Activated CD8-positive, alpha-beta memory T cell treated with anti-CD3 and anti-CD28 coated beads, Interleukin-2, amount 10 ng/mL, durations not matched to agents 7 days and 5 days (primary cell): ENCODE data around the gene STING1. TPM values are rescaled to one million over a fixed set of nuclear protein-coding genes. Genes with fewer than 3 reads are reported as not detected.
"Not testable (repeated sequence)": the region's sequence is repeated elsewhere in the genome, so short reads cannot be mapped to it uniquely, and the experiment has no call there.

Source experiments
- ATAC-seq: fragments of 150-1000 bp; cut with Tn5 transposase; one replicate; pipeline ENCODE4 v1.10.0; 2021; ENCODE audit warnings: moderate library complexity
- CTCF ChIA-PET: fragments of 350-600 bp; sonication (Branson Sonifier 250); formaldehyde crosslinking; loops from one replicate; lab custom pipeline; 2021; ENCODE audit warnings: antibody characterized with exemption; lab: Charles Lee
- DNase-seq: peaks from one replicate; pipeline ENCODE4 v3.0.0-alpha.2; 2020
- H3K27ac Mint-ChIP-seq: one replicate; pipeline ENCODE4 v1.8.0; 2021; ENCODE audit warnings: mild to moderate bottlenecking, mixed read lengths
- H3K27me3 Mint-ChIP-seq: one replicate; pipeline ENCODE4 v1.8.0; 2021; ENCODE audit warnings: mixed read lengths
- H3K36me3 Mint-ChIP-seq: one replicate; pipeline ENCODE4 v1.8.0; 2021; ENCODE audit warnings: mild to moderate bottlenecking, mixed read lengths
- H3K4me1 Mint-ChIP-seq: one replicate; pipeline ENCODE4 v1.8.0; 2021; ENCODE audit warnings: mixed read lengths
- H3K4me3 Mint-ChIP-seq: one replicate; pipeline ENCODE4 v1.8.0; 2021; ENCODE audit warnings: mild to moderate bottlenecking, moderate library complexity, mixed read lengths
- H3K9me3 Mint-ChIP-seq: one replicate; pipeline ENCODE4 v1.8.0; 2022; ENCODE audit warnings: low read depth, mixed read lengths
- total RNA-seq, 2 experiments: library from RNA; stranded (reverse); gene quantifications; one replicate each; pipeline ENCODE4 v1.2.3, GENCODE V29; 2021

The STING1 gene
- total RNA-seq, result 100 to 1,000 TPM; 103 to 115 TPM

DNA sequence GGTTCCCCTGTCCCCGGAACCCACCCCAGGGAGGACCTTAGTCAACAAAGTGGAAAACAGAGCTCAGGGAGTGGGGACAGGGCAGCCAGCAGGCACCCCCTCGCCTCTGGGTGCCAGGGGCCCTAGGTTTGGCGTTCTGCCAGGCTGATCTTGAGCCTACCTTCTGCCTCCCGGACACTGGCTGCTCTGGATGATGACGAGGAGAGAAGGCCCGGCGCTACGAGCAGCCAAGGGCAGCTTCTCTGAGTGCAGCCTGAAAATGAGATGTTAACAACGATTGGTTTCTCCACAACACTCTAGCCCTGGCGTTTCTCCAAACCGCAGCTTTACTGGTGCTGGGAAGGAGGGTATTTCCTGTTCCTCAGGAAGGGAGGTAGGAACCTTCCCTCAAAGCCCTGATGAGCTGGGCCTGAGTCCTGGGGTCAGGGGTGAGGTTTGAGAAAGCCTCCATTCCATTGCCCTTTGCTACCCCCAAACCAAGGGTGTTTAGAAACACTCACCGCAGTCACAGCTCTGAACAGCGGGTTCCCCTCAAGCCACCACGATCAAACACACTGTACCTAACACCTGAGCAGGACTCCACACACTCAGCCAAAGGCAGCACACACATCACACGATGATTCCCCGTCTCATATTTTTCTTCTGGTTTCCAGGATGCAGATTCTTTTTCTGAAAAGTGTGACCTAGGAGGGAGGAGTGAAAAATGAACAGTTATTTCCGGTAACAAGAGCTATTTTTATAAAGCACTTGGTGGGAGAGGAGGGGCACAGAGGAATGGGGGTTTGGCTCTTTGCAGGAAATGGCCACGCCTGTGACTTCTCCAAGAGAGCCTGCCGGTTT lies at the start of gene STING1:
TSS of gene STING1 (minus strand) at position 709 of the 840 bp plus-strand sequence. CDS start 1,054 bp downstream, outside the sequence.
- no peaks in the 10 kb centered on the region for H3K27me3 Mint-ChIP-seq
- CTCF ChIA-PET, result interaction anchor here (0.5 to 3.4 kb wide), 23 partner anchors 8 to 283 kb away, joined by 3 to 24 read pairs (median 4); partner anchors contain the start of genes DNAJC18, SMIM33 and SPATA24
- H3K4me3 Mint-ChIP-seq, result peak within 1 kb of the TSS; percentile 89
- DNase-seq (peak; percentile 76), ATAC-seq (peak; percentile 72)
- H3K9me3 Mint-ChIP-seq, result no peaks in the 10 kb centered on the region
- peak within 1 kb of the TSS; percentile 98 for H3K27ac Mint-ChIP-seq
- peaks cover 35% of the 10 kb centered on the region for H3K4me1 Mint-ChIP-seq
- H3K36me3 Mint-ChIP-seq, result peaks cover 25% of the 10 kb centered on the region

DNA sequence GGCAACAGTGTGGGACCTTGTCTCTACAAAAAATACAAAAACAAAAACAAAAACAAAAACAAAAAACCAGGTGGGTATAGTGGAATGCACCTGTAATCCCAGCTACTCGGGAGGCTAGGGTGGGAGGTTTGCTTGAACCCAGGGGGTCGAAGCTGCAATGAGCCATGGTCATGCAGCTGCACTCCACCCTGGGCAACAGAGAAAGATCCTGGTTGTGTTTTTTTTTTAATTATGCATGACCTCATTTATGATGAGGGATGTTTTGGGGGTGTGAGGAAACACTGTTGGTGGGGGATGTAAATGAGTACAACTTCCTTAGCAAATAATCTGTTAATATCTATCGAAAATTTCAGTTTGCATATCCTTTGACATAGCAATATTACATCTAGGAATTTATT lies 49.2 kb upstream of the STING1 start:
- Mint-ChIP-seq H3K27me3 (no peaks in the 10 kb centered on the region), H3K27ac (no peak overlapping the region), H3K36me3 (no peaks in the 10 kb centered on the region), H3K4me1 (no peaks in the 10 kb centered on the region), H3K9me3 (no peaks in the 10 kb centered on the region), H3K4me3 (no peak overlapping the region)
- no peak for DNase-seq
- ATAC-seq, result no peak
- CTCF ChIA-PET, result interaction anchor here (0.6 kb wide), 1 partner anchor 35 kb away, joined by 3 read pairs; no protein-coding TSS in a partner anchor

DNA sequence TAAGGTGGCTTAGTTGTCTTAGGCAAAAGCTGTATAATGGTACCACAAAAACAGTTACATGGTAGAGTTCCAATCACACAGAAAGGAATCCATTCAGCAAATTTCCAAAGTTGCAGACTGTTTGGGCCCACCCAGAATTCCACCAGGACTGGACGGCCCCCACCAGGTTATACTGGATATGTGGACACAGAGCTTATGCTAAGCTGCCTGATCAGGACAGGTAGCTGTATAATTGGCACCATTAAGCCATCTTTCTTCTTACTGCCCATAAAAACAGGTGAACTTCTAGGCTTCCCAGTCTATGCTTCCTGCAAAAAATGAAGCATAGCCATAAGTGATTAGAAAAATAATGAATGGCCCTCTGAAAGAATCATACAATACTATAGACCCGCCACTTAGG lies 47.5 kb upstream of the STING1 start:
- H3K36me3 Mint-ChIP-seq, H3K27me3 Mint-ChIP-seq, H3K4me3 Mint-ChIP-seq, DNase-seq, CTCF ChIA-PET, ATAC-seq, H3K9me3 Mint-ChIP-seq, H3K27ac Mint-ChIP-seq, H3K4me1 Mint-ChIP-seq: not testable (repeated sequence)

DNA sequence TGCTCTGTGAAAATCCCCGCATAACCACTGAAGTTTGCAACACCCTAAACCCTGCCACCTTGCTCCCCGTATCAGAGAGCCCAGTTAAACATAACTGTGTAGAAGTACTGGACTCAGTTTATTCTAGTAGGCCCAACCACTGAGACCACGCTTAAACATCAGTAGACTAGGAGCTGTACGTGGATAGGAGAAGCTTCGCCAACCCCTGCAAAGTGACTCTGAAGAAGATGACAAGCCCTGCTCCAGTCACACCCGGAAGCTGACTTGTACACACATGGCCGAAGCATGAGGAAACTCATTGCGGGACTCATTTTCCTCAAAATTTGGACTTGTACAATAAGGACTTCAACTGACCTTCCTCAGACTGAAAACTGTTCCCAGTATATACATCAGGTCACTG lies 46.1 kb upstream of the STING1 start:
- H3K4me3 Mint-ChIP-seq, H3K9me3 Mint-ChIP-seq, H3K27ac Mint-ChIP-seq, H3K27me3 Mint-ChIP-seq, H3K36me3 Mint-ChIP-seq, H3K4me1 Mint-ChIP-seq, ATAC-seq, DNase-seq: not testable (repeated sequence)
- CTCF ChIA-PET, result interaction anchor here (1.0 kb wide), 1 partner anchor 106 kb away, joined by 3 read pairs; no protein-coding TSS in a partner anchor

DNA sequence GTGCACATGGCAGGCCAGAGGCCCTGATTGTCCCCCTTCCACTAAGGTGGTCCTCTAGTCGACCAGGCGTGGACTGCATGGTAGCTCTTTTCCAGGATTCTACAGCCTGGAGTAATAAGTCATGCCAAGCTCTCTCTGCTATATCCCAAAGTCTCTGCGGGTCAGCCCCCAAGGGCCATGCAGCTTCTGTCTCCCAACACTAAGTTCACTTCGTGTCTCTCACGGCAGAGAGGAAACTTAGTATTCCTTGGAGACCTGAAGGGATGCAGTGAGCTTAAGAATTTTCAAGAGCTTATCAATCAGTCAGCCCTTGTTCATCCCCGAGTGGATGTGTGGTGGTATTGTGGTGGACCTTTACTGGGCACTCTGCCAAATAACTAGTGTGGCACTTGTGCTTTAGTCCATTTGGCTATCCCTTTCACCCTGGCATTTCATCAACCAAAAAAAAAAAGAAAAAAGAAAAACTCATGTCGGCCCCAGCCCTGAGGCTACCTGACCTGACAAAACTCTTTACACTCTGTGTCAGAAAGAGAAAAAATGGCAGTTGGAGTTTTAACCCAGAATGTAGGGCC lies 45.4 kb upstream of the STING1 start:
- CTCF ChIA-PET, result interaction anchor here (1.0 kb wide), 1 partner anchor 106 kb away, joined by 3 read pairs; no protein-coding TSS in a partner anchor
- not testable (repeated sequence) for DNase-seq, H3K27ac Mint-ChIP-seq, H3K36me3 Mint-ChIP-seq, H3K9me3 Mint-ChIP-seq, H3K4me3 Mint-ChIP-seq, H3K27me3 Mint-ChIP-seq, H3K4me1 Mint-ChIP-seq, ATAC-seq

DNA sequence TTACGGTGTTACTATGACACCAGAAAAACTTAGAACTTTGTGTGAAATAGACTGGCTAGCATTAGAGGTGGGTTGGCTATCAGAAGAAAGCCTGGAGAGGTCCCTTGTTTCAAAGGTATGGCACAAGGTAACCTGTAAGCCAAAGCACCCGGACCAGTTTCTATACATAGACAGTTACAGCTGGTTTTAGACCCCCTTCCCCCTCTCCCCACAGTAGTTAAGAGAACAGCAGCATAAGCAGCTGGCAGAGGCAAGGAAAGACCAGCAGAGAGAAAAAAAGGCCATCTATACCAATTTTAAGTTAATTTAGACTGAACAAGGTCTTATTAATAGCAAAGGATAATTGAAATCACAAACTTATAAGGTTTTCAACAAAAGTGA lies 44.5 kb upstream of the STING1 start:
- H3K36me3 Mint-ChIP-seq, H3K27ac Mint-ChIP-seq, H3K4me3 Mint-ChIP-seq, DNase-seq, CTCF ChIA-PET, H3K27me3 Mint-ChIP-seq, H3K9me3 Mint-ChIP-seq, H3K4me1 Mint-ChIP-seq, ATAC-seq: not testable (repeated sequence)

DNA sequence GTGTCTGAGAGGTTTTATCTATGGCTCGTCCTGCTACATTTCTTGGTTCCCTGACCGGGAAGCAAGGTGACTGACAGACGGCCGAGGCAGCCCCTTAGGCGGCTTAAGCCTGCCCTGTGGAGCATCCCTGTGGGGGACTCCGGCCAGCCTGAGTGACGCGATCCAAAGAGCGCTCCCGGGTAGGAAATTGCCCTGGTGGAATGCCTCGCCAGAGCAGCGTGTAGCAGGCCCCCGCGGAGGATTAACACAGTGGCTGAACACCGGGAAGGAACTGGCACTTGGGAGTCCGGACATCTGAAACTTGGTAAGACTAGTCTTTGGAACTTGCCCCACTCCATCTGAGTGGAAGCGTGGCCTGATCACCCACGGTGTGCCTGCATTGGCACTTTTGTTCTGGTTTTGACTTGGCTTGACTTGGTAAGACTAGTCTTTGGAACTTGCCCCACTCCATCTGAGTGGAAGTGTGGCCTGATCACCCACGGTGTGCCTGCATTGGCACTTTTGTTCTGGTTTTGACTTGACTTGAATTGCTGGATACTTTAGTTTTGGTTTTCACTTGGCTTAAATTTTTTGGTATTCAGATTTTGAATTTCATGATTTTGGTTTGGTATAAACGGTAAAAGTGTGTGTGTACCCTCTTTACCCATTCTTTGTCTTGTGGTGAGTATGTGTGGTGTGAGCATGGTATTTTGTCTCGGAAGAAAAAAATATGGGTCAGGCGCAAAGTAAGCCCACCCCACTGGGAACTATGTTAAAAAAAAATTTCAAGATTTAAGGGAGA lies 43.9 kb upstream of the STING1 start:
- H3K4me3 Mint-ChIP-seq, H3K4me1 Mint-ChIP-seq, DNase-seq, H3K9me3 Mint-ChIP-seq, CTCF ChIA-PET, H3K27me3 Mint-ChIP-seq, H3K36me3 Mint-ChIP-seq, H3K27ac Mint-ChIP-seq, ATAC-seq: not testable (repeated sequence)

DNA sequence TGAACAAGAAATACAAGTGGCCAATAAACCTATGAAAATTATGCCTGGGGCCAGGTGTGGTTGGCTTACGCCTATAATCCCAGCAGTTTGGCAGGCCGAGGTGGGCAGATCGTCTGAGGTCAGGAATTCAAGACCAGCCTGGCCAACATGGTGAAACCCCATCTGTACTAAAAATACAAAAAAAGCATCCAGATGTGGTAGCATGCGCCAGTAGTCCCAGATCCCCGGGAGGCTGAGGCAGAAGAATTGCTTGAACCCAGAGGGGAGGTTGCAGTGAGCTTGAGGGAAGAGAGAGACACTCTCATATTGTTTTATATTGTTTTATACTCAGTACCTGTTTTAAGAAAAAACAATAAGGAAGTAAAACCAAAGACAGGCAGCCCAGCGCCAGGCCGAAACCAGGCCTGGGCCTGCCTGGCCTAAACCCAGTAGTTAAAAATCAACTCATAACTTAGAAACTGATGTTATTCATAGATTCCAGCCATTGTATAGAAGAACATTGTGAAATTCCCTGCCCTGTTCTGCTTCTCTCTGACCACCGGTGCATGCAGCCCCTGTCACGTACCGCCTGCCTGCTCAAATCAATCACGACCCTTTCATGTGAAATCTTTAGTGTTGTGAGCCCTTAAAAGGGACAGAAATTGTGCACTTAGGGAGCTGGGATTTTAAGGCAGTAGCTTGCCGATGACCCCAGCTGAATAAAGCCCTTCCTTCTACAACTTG lies 43.2 kb upstream of the STING1 start:
- not testable (repeated sequence) for H3K27ac Mint-ChIP-seq, ATAC-seq, H3K36me3 Mint-ChIP-seq, H3K4me3 Mint-ChIP-seq, DNase-seq, H3K4me1 Mint-ChIP-seq, H3K27me3 Mint-ChIP-seq, H3K9me3 Mint-ChIP-seq
- CTCF ChIA-PET, result interaction anchor here (0.6 kb wide), 1 partner anchor 103 kb away, joined by 4 read pairs; no protein-coding TSS in a partner anchor

DNA sequence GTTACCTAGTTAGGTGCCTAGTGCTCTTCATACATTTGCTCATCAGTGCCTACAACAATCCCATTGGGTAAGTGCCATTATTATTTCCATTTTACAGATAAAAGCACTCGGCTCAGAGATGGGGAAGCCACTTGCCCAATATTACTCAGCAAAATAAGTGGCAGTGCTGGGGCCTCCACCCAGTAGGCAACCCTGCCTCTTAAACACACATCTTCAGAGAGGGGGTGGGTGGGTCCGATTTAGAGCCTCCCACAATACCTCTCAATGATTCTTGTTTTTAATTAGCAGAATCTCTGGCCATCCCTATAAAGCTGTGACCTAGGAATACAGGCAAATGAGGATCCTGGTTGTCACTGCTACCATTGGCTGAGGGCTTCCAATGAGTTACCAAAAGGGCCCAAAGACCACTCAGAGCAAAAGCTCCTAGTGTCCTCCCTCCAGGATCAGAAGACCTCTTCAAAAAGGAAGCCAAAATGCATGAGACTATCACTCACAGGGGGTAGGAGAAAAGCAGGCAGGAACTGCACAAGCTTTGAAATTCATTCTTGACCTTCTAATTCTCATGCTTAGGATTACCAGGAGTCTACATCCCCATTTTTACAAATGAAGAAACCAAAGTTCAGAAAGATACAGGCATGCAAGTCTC lies 42.5 kb upstream of the STING1 start:
- Mint-ChIP-seq H3K4me3 (no peak overlapping the region), H3K9me3 (no peaks in the 10 kb centered on the region), H3K27me3 (no peaks in the 10 kb centered on the region), H3K27ac (no peak overlapping the region), H3K36me3 (no peaks in the 10 kb centered on the region), H3K4me1 (no peaks in the 10 kb centered on the region)
- CTCF ChIA-PET, result interaction anchor here (0.6 to 1.2 kb wide), 2 partner anchors 16 to 103 kb away, joined by 3 to 4 read pairs; no protein-coding TSS in a partner anchor
- DNase-seq, result no peak
- ATAC-seq, result no peak

DNA sequence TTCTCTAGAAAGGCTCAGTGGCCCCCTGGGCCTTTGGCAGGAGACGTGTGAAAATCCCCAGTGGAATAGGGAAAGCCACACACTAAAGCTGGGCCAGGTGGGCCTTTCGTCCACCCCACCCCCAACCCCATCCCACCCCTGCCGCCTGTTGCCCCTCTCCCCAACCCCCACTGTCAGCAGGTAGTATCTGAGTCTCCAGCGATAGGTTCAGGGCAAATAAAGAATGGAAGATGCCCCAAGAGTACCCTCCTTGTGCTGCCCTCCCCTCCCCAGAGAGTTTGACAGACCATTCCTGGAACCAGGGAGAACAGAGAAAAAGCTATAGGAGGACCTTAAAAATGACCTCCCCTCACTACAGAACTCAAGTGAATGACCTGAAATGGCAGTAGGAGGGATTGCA lies 41.9 kb upstream of the STING1 start:
- no peaks in the 10 kb centered on the region for H3K4me1 Mint-ChIP-seq
- no peak for ATAC-seq
- no peak for DNase-seq
- no peak overlapping the region for H3K27ac Mint-ChIP-seq
- H3K4me3 Mint-ChIP-seq, result no peak overlapping the region
- no peaks in the 10 kb centered on the region for H3K27me3 Mint-ChIP-seq
- no peaks in the 10 kb centered on the region for H3K36me3 Mint-ChIP-seq
- H3K9me3 Mint-ChIP-seq, result no peaks in the 10 kb centered on the region
- CTCF ChIA-PET, result interaction anchor here (1.2 kb wide), 1 partner anchor 17 kb away, joined by 3 read pairs; no protein-coding TSS in a partner anchor

DNA sequence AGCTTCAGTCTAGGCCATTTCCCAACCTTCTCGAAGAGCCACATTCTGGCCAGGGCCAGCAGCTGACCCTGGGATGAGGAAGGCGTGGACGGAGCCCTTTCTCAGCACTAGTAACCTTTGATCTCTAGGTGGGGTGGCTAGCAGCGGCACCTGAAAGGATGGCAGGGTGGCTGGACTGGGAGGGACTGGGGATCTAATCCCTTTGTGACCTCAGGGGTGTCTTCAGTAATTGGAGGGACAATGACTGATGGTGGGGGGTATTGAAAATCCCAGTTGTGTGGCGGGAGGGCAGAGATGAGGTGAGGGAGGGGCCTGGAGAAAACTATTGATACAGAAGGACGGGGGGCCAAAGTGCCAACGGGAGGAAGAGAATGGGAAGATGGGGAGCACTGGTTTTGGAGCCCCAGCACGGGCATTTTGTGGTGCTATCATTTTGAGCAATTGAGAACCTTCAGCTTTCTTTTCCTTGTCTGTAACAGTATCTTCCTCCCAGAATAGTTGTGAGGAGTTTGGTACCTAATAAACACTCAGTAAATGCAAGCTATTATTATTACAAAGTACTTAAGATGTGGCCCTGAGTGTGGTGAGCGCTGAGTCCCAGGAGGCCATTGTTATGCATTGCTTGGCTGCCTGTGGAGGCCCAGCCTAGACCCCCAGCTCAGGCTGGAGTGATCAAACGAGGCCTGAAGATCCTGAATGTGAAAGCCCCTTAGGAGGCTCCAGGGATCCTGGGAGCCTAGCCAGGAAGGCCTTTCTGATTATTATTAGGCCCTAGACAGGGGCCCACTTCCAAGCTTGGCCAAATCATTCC lies 41.3 kb upstream of the STING1 start:
- ATAC-seq (no peak), DNase-seq (no peak)
- H3K9me3 Mint-ChIP-seq, result no peaks in the 10 kb centered on the region
- no peak overlapping the region for H3K4me3 Mint-ChIP-seq
- no peaks in the 10 kb centered on the region for H3K36me3 Mint-ChIP-seq
- H3K4me1 Mint-ChIP-seq, result peaks cover 2% of the 10 kb centered on the region
- H3K27ac Mint-ChIP-seq, result no peak overlapping the region
- H3K27me3 Mint-ChIP-seq, result no peaks in the 10 kb centered on the region
- CTCF ChIA-PET, result interaction anchor here (1.2 to 13.7 kb wide), 2 partner anchors 18 to 103 kb away, joined by 3 to 423 read pairs; no protein-coding TSS in a partner anchor
